GM18868 (cell line): Measurements from ENCODE around the gene NOX3.

Experiments
- ATAC-seq: cut with Tn5 transposase; IDR thresholded peaks from one replicate; pipeline ENCODE4 v1.9.1; 2021; ENCODE audit warnings: mild to moderate bottlenecking, moderate library complexity; ENCODE audit not compliant: unreplicated experiment

NOX3 gene

DNA sequence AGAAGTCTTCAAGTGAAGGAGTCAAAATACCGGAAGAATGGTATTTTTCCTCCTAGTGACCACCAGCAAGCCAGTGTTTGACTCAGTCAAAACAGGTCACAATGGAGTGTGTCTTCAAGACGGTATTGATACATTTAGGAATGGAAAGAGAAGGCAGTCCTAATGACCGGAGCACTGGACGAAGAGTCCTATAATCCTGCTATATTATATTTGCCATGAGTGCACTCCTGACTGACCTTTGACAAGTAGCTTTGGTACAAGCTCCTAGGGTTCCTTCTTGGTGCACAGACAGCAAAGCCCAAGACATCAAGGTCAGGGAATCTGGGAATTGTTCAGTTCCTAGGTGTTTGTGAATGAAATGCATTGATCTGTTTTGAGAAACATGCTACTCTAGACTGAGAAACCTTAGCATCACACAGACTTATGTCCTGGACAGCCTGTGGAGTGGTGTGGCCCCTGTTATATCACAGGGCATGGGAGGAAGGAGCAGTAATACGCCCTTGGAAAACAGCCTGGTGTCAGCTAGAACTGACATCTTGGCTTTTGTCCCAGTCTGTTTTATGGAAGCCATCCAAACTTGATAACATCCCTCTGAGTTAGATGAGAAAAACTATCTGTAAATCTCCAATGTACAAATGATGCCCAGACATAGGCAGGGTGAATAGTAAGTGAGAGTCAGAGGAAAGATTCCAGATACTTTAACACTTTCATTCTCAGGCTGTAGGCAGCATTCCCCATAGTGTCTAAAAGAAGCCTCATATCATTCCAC lies 18.5 kb downstream of the NOX3 start:
- no peak for ATAC-seq

DNA sequence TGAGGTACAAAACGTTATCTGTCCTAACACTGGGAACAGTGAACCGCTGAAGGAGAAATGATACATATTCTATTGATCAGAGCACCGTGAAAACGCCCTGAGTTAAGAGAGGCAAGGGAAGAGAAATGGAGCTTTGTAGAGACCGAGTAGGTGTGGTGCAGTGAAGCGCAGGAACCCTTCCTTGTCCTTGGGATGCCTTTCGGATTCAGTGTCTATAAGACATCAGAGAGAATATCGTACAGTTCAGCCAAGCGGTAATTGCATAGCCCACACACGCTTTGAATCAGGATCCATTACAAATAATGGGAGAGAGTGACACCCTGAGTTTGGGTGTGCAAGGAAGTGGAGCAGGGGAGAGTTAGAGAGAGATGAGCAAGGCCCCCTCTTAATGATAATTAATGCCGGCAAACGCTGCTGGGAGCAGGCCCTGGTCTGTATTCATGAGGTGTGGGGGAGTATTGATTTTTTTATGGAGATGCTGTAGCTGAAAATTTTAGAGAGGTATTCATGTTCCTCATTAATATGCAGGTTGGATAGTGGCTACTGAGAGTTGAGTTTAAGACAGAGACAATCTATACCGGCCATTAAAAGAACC lies 20.7 kb downstream of the NOX3 start:
- ATAC-seq, result no peak

DNA sequence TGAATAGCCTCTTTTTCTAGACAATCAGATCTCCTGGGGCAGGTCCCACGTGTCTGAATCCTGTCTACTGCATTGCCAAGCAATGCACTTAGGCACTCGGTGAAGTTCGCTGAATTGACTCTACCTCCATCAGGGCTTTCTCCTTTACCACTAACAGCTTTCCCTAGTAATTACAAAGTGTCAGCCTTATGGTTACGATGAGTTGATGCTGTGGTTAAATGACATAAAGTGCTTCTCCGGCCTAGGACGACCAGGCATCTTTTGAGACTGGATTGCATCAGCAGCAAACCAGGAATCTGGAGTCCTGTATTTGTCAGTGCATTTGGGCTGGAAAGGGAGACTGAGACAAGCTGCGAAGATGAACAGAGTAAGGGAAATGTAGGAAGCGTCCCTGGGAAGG lies 21.5 kb downstream of the NOX3 start:
- ATAC-seq, result no peak

- no peak for ATAC-seq
Measured at GRCh38 chr6:155432293-155432692, 23.3 kb downstream of the NOX3 start.

DNA sequence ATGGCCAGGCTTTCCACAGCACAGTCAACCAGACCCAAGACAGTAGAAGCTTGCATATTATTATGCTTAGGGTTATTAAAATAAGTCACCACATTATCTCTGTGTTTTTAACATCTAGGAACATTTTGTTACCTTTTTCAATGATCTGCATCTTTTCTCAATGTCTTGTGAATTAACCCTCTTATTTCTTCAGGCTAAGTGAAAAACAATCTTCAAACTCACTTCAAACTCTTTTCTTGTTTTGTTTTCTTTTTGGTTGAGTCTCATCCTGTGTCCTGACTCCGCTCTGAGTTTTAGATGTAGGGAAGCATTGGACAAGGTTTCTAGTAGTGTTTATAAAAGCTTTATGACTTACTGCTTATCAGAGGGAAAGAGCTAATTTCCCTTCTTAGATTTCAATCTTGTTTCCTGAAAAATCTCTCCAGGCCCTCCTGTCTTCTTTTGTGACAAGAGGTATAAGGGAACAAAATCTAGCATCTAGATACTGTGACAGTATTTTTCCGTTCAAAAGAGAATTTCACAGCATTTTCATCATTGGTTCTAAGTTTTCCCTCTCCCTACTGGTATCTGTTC lies 26.2 kb downstream of the NOX3 start:
- no peak for ATAC-seq

GRCh38 chr6:155426408-155426945 lies 29.2 kb downstream of the NOX3 start:
- no peak for ATAC-seq

DNA sequence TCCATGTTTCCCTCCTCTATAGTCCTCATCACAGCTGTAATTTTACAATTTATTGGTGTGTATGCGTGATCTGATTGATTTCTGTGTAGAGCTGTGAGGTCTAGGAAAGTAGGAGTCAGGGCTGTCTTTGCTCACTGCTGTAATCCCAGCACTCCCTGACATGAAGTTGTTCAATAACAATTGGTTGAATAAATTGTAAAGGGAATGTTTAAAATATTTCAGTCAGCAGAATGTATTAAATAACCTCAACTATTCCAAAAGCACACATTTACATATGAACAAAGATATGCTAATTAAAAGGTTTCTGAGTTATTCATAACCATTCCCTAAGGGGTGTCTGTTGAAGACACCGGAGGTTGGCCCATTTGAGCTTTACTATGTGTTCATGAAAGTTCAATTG lies 31.5 kb downstream of the NOX3 start:
- no peak for ATAC-seq

DNA sequence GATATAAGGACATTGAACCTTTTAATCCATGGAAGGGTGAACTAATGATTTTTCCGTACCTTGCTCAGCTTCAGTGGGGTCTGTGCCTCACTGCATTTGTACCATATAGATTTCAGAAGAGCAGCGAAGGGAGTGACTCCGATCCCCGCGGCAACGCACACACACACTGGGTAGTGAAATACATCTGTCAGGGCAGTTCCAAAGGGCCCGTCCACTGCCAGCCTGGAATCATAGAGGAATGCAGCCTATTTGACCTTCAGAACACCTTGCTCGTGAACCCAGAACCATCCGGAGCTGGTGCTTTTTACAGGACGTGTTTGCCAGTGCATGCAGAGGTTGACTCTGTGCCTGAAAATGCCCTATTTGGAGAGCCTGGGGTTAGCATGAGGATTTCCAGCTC lies 33.0 kb downstream of the NOX3 start:
- no peak for ATAC-seq

GRCh38 chr6:155420492-155420891 lies 35.1 kb downstream of the NOX3 start:
- no peak for ATAC-seq

- ATAC-seq, result no peak
Measured at GRCh38 chr6:155419161-155419560, 36.5 kb downstream of the NOX3 start.

DNA sequence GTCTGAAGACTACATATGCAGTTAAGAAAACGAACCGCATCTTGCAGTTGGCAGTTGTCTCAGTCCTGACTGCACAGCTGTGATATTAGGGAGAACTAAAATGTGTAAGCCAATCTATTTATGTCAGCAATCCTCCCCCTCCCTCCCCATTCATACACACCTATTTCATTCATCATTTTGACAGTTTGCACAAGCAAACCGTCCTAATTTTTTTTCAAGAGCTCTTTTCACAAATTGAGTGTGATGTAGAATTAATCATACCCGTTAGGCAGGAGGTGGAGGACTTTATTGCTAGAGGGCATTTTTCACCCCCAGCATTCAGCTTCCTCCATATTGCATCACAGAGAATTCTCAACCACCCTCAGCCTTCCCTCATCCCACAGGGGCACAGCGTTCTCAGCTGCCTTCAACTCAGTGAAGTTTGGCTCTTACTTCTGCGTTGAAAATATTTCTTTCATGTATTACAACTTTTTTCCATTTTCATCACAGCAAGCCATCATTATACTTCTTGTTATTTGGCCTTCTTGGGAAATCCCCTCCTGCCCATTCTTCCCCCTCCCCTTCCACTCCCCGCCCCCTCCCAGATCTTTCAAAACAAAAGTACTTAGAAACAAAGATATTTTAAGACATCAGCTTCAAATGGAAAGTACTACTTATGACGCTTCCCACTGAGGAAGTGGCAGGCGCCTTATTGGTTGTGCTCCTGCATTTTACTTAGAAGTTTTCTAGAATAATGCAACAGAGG lies 37.5 kb downstream of the NOX3 start:
- peak; percentile 74 for ATAC-seq

DNA sequence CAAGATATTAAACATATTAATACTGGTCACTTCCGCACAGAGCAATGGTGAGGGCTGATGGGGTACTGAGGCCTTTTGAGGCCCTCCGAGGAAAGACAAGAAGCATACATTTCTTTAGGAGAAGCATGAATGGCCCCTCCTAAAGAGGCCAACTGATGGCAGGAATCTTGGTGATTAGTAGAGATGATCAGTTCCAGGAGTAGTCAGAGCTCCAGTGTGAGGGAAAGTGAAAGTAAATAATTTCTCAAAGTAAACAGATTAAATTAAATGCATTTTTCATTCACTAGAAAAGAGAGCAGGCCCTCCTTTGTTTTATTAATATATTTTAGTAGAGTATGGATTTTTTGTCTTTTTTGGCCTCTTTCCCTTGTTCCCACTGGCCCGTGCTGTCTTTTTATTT lies 38.2 kb downstream of the NOX3 start:
- ATAC-seq, result no peak

DNA sequence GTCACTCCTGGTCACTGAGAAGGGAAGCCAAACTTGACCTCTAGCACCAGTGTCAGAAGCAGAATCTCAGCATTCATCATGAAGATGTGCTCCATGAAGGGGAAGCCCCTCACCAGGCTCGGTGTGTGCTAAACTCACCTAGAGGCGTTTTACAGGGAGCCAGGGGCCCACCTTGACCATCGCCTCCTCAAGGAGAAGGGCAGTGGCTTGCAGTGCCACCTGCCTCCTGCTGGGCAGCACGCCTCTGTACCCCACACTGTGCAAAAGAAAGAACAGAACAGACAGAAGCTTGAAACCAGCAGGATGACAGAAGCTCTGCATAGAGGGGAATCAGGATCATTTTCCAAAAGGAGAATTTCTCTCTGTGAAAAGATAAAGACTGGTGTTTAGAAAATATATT lies 39.7 kb downstream of the NOX3 start:
- no peak for ATAC-seq

DNA sequence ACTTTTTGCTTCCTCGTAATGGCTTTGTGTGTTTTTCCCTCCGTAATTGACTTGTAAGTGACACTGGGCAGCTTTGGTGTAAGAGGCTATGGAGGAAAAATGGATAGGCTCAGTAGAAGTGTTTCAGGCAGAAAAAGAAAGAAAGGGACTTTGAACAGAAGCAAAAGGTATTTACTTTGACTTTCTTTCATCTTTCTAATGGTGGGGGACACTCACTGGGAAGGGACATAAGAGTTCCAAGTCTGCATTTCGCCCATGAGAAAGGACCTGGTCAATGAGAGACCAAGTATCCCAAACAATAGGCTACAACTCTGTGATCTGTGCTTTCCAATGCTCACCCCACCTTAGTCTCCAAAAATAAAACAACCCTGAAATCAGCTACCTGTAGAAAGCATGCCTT lies 41.6 kb downstream of the NOX3 start:
- ATAC-seq, result no peak

DNA sequence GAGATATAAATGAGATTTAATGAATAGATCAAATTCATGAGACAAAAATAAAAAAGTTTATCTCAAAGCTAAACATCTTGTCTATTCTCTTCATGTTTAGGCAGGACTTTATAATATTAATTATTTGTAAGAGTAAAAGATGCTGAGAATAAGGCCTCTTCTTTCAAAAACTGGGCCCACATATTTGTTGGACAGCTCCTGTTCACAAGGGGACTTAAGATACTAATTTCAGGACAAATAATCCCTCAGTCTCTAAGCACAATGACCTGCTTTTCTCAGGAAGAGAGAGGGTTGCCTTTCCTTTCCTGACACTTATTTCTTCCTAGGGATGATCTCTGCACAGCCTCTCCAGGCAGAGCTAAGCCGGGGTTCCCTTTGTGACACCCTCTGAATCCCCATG lies 43.3 kb downstream of the NOX3 start:
- no peak for ATAC-seq

DNA sequence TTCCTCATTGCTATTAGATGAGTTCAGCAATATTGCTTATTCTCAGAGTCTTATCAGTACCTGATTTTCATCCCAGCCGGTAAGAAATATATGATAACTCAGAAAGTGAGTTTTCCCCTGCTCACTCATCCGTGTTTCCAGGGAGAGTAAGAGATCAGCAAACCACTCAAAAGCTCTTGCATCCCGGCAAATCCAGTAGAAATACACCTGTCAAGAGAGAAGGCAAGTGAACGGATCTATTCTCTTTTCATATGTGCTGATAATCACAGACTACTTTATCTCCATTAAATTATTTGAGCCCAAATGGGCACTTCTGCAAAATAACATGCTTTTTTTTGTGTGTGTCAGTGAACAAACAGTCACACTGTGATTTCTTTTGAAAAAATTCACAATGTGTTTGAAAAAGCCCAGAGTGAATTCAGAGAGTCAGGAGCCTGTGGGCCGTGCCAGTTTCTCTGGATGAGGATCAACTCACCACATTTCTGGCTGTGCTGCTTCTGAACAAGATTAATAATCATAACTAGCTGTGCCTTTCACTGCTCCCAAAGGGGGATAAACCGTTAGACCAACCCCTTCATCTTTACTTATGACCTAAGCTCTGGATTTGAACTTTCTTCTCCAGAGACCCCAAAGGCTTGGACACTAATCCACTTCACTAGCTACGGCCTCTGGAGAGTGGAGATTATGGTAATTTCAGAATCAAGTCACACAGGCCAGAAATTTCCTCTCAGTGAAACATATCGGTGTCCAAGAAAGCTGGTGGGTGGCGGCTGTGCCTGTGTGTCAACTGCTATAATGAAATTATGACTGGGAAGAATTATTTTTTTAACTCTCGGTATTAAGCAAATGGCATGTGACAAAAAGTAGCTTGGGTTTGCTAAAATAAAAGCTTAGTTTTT lies 44.2 kb downstream of the NOX3 start:
- ATAC-seq, result no peak

DNA sequence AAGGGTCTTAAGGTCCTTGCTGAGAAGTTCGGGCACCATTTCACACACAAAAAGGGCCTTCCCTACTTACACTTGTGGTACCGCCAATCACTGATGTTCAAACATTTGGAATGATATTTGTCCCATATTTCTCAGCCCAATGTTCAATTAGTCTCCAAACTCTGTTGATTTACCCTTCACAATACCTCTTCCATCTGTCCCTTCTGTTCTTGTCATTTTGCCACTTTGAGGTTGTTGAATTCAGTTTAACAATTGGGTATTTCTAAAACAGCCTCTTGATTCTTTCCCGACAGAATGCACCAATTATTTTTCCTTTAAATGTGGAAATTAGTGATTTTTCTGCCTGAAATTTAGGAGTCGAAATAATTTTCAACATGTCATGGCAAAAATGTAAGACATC lies 46.2 kb downstream of the NOX3 start:
- no peak for ATAC-seq

DNA sequence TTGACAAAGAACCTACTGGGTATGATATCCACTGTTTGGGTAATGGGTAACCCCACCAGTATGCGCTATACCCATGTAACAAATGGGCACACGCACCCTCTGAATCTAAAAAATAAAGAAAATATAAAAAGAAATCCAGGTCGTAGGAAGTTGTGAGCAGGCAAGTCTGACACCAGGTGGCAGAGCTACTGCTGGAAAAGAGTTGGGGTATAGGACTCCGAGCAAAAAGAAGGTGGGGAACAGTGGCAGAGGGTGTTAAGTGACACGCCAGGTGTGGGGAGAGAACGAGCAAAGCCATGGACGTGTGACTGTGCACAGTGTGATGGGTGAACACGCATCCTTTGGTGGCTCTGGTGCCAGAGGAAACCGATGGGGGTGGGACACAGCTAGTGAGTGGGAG lies 46.7 kb downstream of the NOX3 start:
- ATAC-seq, result no peak

- ATAC-seq, result no peak
Measured at GRCh38 chr6:155408231-155408630, 47.4 kb downstream of the NOX3 start.

- no peak for ATAC-seq
Measured at GRCh38 chr6:155406801-155407200, 48.8 kb downstream of the NOX3 start.

GRCh38 chr6:155404937-155405336 lies 50.7 kb downstream of the NOX3 start:
- no peak for ATAC-seq
